ENCODE data around the gene CHST3.
"Not testable (repeated sequence)": the region's sequence is repeated elsewhere in the genome, so short reads cannot be mapped to it uniquely, and the experiment has no call there.

Gene CHST3

DNA sequence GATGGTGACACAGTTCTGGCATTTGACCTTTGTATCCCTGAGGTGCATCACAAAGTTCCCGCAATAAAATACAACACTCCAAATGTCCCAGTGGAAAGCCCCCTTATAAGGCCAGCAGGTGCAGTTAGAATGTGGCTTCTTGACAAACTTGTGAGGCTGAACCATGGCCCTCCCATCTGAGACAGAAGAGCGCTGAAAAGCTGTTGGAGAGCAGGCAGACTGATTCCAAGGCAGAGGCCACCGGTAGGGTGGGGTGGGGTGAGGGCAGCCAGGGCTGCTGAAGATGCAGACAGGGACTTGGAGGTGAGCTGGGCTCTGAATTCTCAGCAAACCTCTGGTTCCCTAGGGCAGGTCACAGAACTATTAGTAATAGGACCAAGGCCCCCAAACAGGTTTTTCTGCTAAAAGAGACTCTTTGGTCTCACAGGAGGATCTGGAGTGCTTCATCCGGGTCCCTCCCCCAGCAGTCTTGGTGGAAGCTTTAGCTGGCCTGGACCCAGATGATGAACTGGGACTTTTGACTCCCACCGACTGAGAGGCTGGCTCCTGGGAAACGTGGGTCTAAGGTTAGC, 15.6 kb upstream of the CHST3 start:
- no peak for DNase-seq (ENCODE audit: low read depth in 1 of 2, low spot score in 1 of 2)

DNA sequence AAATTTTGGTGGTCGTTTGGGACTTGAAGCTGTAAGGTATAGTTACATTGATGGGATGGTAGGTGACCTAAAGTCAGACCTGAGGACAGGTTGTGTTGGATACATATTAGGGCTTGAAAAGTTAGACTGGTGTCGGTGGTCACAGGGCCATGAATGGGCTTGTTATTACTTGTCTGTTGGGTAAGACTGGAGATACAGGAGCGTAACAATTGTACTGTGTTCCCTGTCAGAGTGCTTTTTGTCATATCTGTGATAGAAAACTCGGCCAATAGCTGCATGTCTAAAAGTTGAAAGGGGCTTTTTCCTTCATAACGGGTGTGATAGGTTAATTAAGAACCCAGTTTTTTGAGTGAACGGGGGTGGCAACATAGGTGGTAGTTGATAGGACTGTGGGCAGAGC, 13.5 kb upstream of the CHST3 start:
- DNase-seq (ENCODE audit: low read depth in 1 of 2, low spot score in 1 of 2): no peak

DNA sequence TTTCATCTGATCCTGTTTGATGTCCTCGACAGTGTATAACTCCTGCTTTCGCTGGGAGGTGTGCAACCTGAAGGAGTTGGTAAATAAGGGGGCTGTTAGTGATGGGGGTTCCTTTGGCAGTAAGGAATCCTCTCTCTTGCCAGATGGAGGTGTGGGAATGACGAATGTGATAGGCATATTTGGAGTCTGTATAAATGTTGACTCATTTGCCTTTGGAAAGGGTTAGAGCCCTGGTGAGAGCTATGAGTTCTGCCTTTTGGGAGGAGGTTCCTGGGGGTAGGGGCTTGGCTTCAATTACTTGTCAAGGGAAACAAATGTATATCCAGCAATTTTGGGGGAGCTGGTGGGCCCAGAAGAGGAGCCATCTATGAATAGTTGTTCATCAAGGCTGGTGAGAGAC, 11.4 kb upstream of the CHST3 start:
- DNase-seq (ENCODE audit: low read depth in 1 of 2, low spot score in 1 of 2): no peak

DNA sequence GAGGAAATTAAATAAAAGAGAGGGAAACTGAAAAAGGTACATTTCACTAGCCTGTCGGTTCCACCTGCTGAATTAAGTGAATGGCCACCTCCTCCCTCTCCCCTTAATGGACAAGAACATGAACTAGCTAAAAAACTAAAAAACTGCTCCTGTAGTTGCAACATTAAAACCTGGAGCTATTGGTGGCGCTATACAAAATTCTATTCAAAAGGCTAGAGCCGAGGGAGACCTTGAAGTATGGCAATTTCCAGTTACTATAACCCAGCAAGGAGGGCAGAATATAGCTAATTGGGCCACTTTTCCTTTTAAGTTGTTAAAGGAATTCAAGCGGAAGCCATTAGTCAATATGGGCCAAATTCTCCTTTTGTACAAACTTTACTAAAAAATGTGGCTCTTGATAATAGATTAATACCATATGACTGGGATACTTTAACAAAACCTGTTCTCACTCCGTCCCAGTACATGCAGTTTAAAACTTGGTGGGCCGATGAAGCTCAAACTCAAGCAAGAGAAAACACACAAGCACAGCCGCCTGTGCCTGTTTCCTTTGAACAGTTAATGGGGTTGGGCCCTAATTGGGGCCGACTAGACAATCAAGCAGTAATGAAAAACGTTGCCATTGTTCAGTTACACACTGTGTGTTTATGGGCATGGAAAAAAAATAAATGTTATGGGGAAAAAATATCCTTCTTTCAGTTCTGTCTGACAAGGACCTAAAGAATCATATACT, 6.5 kb upstream of the CHST3 start:
- DNase-seq (ENCODE audit: low read depth in 1 of 2, low spot score in 1 of 2): no peak

DNA sequence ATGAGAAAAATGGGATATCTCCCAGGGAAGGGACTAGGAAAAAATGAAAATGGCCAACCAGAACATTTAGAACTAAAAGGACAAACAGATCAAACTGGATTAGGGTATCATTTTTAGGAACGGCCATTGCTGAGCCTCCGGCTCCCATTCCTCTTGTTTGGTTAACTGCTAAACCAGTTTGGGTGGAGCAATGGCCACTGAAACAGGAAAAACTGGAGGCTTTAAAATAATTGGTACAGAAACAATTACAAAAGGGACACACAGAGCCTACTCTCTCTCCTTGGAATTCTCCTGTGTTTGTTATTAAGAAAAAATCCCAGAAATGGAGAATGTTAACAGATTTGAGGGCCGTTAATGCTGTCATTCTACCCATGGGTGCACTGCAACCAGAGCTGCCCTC, 4.7 kb upstream of the CHST3 start:
- DNase-seq (ENCODE audit: low read depth in 1 of 2, low spot score in 1 of 2): no peak

- no peak for DNase-seq (ENCODE audit: low read depth in 1 of 2, low spot score in 1 of 2)
Measured at GRCh38 chr10:71961831-71962230, 2.4 kb upstream of the CHST3 start.

DNA sequence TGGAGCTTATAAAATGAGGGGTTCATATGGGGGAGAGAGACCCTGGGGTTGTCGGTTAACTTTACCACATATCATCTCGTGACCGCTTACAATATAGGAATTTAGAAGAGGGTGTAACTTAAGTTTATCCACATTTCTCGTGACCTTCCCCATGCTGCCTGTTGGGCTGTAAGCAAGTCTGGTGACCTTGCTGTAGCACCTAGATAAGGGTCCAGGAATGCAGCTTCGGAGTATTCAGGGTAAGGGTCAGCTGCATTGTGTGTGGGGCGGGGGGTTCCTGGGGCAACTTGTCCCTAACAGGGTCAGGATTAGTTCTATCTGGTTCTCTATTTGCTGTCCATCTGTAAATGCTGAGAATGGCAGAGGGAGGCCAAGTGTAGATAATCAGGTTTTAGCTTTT, 1.3 kb upstream of the CHST3 start:
- no peak for DNase-seq (ENCODE audit: low read depth in 1 of 2, low spot score in 1 of 2)

- no peak for DNase-seq (ENCODE audit: low read depth in 1 of 2, low spot score in 1 of 2)
Measured at GRCh38 chr10:71963351-71964097, 671 bp upstream of the CHST3 start.

GRCh38 chr10:71964743-71965515, 734 bp downstream of the CHST3 start:
- no peak for DNase-seq (ENCODE audit: low read depth in 1 of 2, low spot score in 1 of 2)

DNA sequence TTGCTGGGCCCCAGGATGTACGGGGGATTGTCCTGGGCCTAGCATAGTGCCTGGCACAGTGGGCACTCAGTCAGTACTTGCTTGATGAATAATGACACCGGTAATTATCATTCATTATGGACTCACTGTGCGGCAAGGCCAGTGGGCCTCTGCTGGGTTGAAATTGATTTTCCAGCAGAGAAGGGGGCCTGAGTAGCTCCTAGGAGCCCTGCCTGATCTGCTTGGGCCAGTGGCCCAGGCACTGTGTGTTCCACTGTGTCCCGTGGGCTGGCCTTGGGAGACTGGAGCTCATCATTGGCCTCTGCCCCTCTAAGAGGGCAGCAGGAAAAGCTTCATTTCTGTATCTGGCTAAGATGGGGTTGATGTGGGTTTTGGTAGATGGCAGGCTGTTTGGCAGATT, 1.4 kb downstream of the CHST3 start:
- DNase-seq (ENCODE audit: low read depth in 1 of 2, low spot score in 1 of 2): no peak

- no peak for DNase-seq (ENCODE audit: low read depth in 1 of 2, low spot score in 1 of 2)
Measured at GRCh38 chr10:71966046-71967004, 2.1 kb downstream of the CHST3 start.

- DNase-seq (ENCODE audit: low read depth in 1 of 2, low spot score in 1 of 2): not testable (repeated sequence)
Measured at GRCh38 chr10:71967958-71968357, 3.8 kb downstream of the CHST3 start.

- DNase-seq (ENCODE audit: low read depth in 1 of 2, low spot score in 1 of 2): no peak
Measured at GRCh38 chr10:71968553-71969474, 4.6 kb downstream of the CHST3 start.

DNA sequence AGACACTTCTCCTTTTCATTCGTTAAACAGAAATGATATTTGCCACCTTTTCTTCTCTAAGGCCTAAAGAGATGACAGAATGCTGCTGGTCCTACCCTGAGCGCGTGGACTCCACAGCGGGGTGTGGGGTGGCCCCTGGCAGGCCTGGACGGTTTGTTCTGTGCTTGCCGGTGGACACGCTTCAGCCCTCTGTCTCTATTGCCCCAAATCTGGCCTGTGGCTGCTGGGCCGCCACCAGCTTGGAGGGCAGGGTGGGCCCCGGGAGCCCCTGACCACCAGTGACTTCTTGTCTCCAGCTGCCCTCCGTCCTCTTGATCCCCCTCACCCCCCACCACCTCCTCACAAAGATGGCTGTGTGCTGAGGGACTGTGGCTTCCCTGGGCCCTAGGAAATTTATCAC, 5.7 kb downstream of the CHST3 start:
- DNase-seq (ENCODE audit: low read depth in 1 of 2, low spot score in 1 of 2): no peak

- DNase-seq (ENCODE audit: low read depth in 1 of 2, low spot score in 1 of 2): no peak
Measured at GRCh38 chr10:71970331-71970730, 6.1 kb downstream of the CHST3 start.

GRCh38 chr10:71970869-71971268, 6.7 kb downstream of the CHST3 start:
- DNase-seq (ENCODE audit: low read depth in 1 of 2, low spot score in 1 of 2): no peak

DNA sequence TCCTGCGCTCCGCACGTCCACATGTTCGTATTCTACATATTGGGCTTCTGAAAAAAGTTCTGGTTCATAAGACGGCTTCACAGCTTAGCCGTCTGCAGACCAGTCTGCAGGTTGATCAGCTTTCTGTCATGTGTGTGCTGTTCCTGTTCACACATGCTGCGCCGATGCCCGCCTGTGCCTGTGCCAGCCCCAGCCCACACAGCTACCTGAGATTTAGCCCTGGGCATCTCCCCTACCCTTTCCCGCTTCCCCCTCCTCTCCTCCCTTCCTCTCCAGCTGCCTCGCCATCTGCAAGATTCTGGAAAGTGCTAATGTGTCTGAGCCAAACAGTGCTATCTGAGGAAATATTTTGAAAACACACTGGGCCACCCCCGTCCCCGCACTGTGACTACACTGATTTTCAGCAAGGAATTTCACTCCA, 7.1 kb downstream of the CHST3 start:
- DNase-seq (ENCODE audit: low read depth in 1 of 2, low spot score in 1 of 2): no peak

- DNase-seq (ENCODE audit: low read depth in 1 of 2, low spot score in 1 of 2): no peak
Measured at GRCh38 chr10:71971769-71972555, 7.8 kb downstream of the CHST3 start.
